GM12878 (cell line): ENCODE measurements around the gene ALG2. TPM values are rescaled to one million over a fixed set of nuclear protein-coding genes. Genes with fewer than 3 reads are reported as not detected.

Experiments
- ASH2L ChIP-seq: fragments of 300-600, 200-600 bp; sonication (generic); IDR thresholded peaks from 2 replicates; pipeline ENCODE4 v1.6.1; 2017; ENCODE audit warnings: low read depth, mild to moderate bottlenecking, borderline replicate concordance
- ATF7 ChIP-seq: fragments of 450-650 bp; IDR thresholded peaks from 2 replicates; pipeline ENCODE4 v1.6.1; 2016; ENCODE audit warnings: low read depth, mild to moderate bottlenecking
- CBX5 ChIP-seq: sonication (generic); IDR thresholded peaks from 2 replicates; pipeline ENCODE4 v1.6.1; 2016; ENCODE audit warnings: low read depth, moderate library complexity, mild to moderate bottlenecking, inconsistent platforms
- CEBPB ChIP-seq, 2 experiments: fragments of 150-350 bp in 1 of 2; IDR thresholded peaks; 2 replicates each; pipeline ENCODE4 v1.6.1; 2012 to 2014; ENCODE audit warnings: low read depth in 2 of 2, low read length in 2 of 2, borderline replicate concordance in 1 of 2, inconsistent platforms in 1 of 2
- CHD2 ChIP-seq: IDR thresholded peaks from 2 replicates; pipeline ENCODE4 v1.6.1; 2011; ENCODE audit warnings: low read depth, low read length, improper control_type of control experiment, borderline replicate concordance
- CREM ChIP-seq: IDR thresholded peaks from 2 replicates; pipeline ENCODE4 v1.6.1; 2014; ENCODE audit warnings: antibody characterized with exemption, low read depth
- DPF2 ChIP-seq: fragments of 450-650 bp; IDR thresholded peaks from 2 replicates; pipeline ENCODE4 v1.6.1; 2017; ENCODE audit warnings: mild to moderate bottlenecking
- ETV6 ChIP-seq, 2 experiments: fragments of 450-650 bp in 1 of 2; IDR thresholded peaks in 1 of 2; conservative IDR thresholded peaks in 1 of 2; 2 replicates each; pipeline ENCODE4 v1.6.1; 2014; ENCODE audit warnings: antibody characterized with exemption in 1 of 2, borderline replicate concordance in 1 of 2, low read depth in 1 of 2, mild to moderate bottlenecking in 1 of 2, moderate library complexity in 1 of 2
- FOXM1 ChIP-seq: IDR thresholded peaks from 2 replicates; pipeline ENCODE4 v1.6.1; 2012; ENCODE audit warnings: low read depth, mild to moderate bottlenecking, inconsistent platforms, low read length, moderate library complexity
- GABPA ChIP-seq: IDR thresholded peaks from 2 replicates; pipeline ENCODE4 v1.6.1; 2014; ENCODE audit warnings: antibody characterized with exemption, low read depth, mild to moderate bottlenecking, inconsistent platforms
- IKZF1 ChIP-seq: fragments of 450-650 bp; conservative IDR thresholded peaks from 2 replicates; pipeline ENCODE4 v1.6.1; 2017; ENCODE audit warnings: antibody characterized with exemption, mild to moderate bottlenecking
- MEF2B ChIP-seq: fragments of 450-650 bp; IDR thresholded peaks from 2 replicates; pipeline ENCODE4 v1.6.1; 2018; ENCODE audit warnings: mild to moderate bottlenecking, moderate library complexity; ENCODE audit not compliant: partially characterized antibody, poor library complexity, severe bottlenecking
- MTA2 ChIP-seq: fragments of 450-650 bp; IDR thresholded peaks from 2 replicates; pipeline ENCODE4 v1.6.1; 2016; ENCODE audit warnings: low read depth, mild to moderate bottlenecking, moderate library complexity
- PAX5 ChIP-seq: IDR thresholded peaks from 2 replicates; pipeline ENCODE4 v1.6.1; 2011; ENCODE audit warnings: low read depth, low read length, borderline replicate concordance
- PML ChIP-seq: IDR thresholded peaks from 2 replicates; pipeline ENCODE4 v1.6.1; 2012; ENCODE audit warnings: low read length, inconsistent platforms
- POLR2AphosphoS5 ChIP-seq: IDR thresholded peaks from 2 replicates; pipeline ENCODE4 v1.6.1; 2011; ENCODE audit warnings: mild to moderate bottlenecking, low read length, inconsistent platforms
- RELA ChIP-seq: fragments of 450-650 bp; IDR thresholded peaks from 2 replicates; pipeline ENCODE4 v1.8.0; 2014; ENCODE audit warnings: borderline replicate concordance; ENCODE audit not compliant: partially characterized antibody
- RUNX3 ChIP-seq: IDR thresholded peaks from 2 replicates; pipeline ENCODE4 v1.6.1; 2012; ENCODE audit warnings: low read length, inconsistent platforms
- SMARCA5 ChIP-seq: fragments of 450-650 bp; IDR thresholded peaks from 2 replicates; pipeline ENCODE4 v1.6.1; 2017; ENCODE audit warnings: mild to moderate bottlenecking
- SRF ChIP-seq, 2 experiments: IDR thresholded peaks; 2 replicates each; pipeline ENCODE4 v1.6.1; 2011; ENCODE audit warnings: low read depth in 2 of 2, low read length in 2 of 2, mild to moderate bottlenecking in 1 of 2, moderate library complexity in 1 of 2
- TCF12 ChIP-seq: IDR thresholded peaks from 2 replicates; pipeline ENCODE4 v1.6.1; 2011; ENCODE audit warnings: low read depth, mild to moderate bottlenecking, low read length
- TCF7 ChIP-seq: IDR thresholded peaks from 2 replicates; pipeline ENCODE4 v1.6.1; 2014; ENCODE audit warnings: antibody characterized with exemption, borderline replicate concordance
- YBX1 ChIP-seq: fragments of 450-650 bp; IDR thresholded peaks from 2 replicates; pipeline ENCODE4 v1.6.1; 2016; ENCODE audit warnings: antibody characterized with exemption
- YY1 ChIP-seq: IDR thresholded peaks from 2 replicates; pipeline ENCODE4 v1.6.1; 2011; ENCODE audit warnings: low read depth, mild to moderate bottlenecking, low read length
- ZZZ3 ChIP-seq: IDR thresholded peaks from 2 replicates; pipeline ENCODE4 v1.6.1; 2011; ENCODE audit warnings: low read depth; ENCODE audit not compliant: control insufficient read depth, insufficient read length
- polyA plus RNA-seq, 11 experiments: library from polyadenylated mRNA; depleted of rRNA in 4 of 11; unstranded in 6 of 11; stranded (reverse) in 5 of 11; fragments of >200 nt; fragmentation: Nextera tagmentation in 4 of 11; fragmentation: Illumina TruSeq in 1 of 11; extraction: Ambion mirVana in 4 of 11; extraction: Trizol in 1 of 11; gene quantifications; 1 replicate in 1 of 11; 2 replicates in 10 of 11; pipeline versions ENCODE4 v1.2.1 to v1.2.3, GENCODE V29; 2011 to 2016; ENCODE audit warnings: inconsistent platforms in 2 of 11, missing spikeins in 2 of 11, low read depth in 1 of 11
- total RNA-seq, 4 experiments: library from RNA; depleted of rRNA in 3 of 4; stranded (reverse); fragments of >200 nt in 3 of 4; fragmentation: Illumina TruSeq in 1 of 4; extraction: Trizol in 1 of 4; gene quantifications; 2 replicates each; pipeline versions ENCODE4 v1.2.1 to v1.2.3, GENCODE V29; 2013 to 2021
- TF ChIP-seq, protein P1 (sequence below), 3 experiments: IDR thresholded peaks in 2 of 3; conservative IDR thresholded peaks in 1 of 3; 2 replicates each; pipeline ENCODE4 v1.5.1; 2011; ENCODE audit warnings: low read depth in 3 of 3, low read length in 3 of 3, mild to moderate bottlenecking in 3 of 3, control low read depth in 2 of 3, moderate library complexity in 2 of 3, inconsistent platforms in 1 of 3, mixed read lengths in 1 of 3; ENCODE audit not compliant: control insufficient read depth in 2 of 3, insufficient read depth in 1 of 3; ENCODE audit errors: extremely low read depth in 1 of 3
- TF ChIP-seq, protein P2 (sequence below): IDR thresholded peaks from 2 replicates; pipeline ENCODE4 v1.6.1; 2012; ENCODE audit warnings: low read depth, low read length, improper control_type of control experiment
- TF ChIP-seq, protein P3 (sequence below): IDR thresholded peaks from 2 replicates; pipeline ENCODE4 v1.6.1; 2011; ENCODE audit warnings: mild to moderate bottlenecking, low read depth, low read length, moderate library complexity; ENCODE audit not compliant: insufficient replicate concordance

ALG2 gene
- total and polyA plus RNA-seq, 10 of the 15 experiments (the other 5 are each of a cell fraction or from before 2014, with no cell fraction given) = 8.8 to 52.5 (median 38.6) TPM

DNA sequence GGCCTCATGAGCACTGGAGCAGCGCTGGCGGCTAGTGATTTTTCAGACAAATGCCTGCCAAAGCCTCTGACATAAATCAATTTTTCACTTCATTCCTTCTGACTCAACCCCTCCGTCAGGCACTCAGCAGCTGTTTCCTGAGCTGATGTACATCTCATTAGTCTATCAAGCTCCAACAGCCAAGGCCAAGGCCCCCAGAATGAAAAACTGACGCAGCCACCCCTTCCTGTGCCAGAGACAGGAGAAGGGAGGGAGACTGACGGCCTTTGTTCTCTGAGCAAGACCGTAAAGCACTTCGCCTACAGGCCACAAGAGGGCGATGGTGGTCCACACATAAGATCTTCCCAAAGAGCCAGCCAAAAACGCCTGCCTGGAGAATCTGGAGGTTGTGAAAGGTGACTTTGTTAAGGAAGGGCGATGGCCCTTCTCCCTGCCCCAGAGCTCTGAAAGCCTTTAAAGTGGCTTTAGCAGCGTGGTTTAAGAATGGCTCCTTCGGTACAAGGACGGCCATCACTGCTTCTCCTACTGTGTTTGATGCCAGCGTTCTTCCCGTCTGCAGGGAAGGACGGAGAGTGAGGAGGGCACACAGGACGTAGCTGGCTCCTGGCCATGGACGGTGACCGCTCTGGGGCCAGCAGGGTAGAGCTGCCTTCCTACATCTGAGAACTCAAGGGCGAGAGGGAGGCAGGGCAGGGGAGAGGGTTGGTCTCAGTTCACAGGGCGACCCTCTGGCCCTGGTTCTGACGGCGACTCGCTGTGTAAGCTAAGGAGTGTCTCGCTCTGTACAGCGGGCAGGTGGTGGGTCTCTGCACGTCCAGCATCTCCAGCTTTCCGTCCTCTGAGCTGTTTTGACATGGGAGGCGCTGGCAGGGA is 37.0 kb downstream of the ALG2 start (continued):
- TF ChIP-seq YY1 (peak; percentile 73), CEBPB (IDR thresholded peaks at IDR 0.05; ENCODE audit: borderline replicate concordance in 1 of 2, low read depth in 2 of 2, low read length in 2 of 2) (no peak), DPF2 (peak; percentile 36; the same call in 1 of the 2 replicates), SRF (IDR thresholded peaks at IDR 0.05; ENCODE audit: low read depth in 2 of 2, low read length in 2 of 2) (no peak), CREM (peak; percentile 64), ZZZ3 (no peak), SMARCA5 (no peak; the same call in 1 of the 2 replicates), TCF12 (peak; percentile 77), IKZF1 (peak; percentile 78), ETV6 (conservative IDR thresholded peaks at IDR 0.05 in 1 of 2, IDR thresholded peaks at IDR 0.05 in 1 of 2; ENCODE audit: borderline replicate concordance in 1 of 2, low read depth in 1 of 2) (peak in 1 of 2 experiments; percentile 70; a peak in 2 of 4 replicates), GABPA (no peak), CHD2 (0 out of 2 replicates have a peak, but pooled peaks have one; percentile 6), MEF2B (no peak), RELA (no peak), POLR2AphosphoS5 (no peak), ASH2L (no peak), MTA2 (peak; percentile 53), TCF7 (0 out of 2 replicates have a peak, but pooled peaks have one; percentile 22), RUNX3 (peak; percentile 24), FOXM1 (0 out of 2 replicates have a peak, but pooled peaks have one; percentile 66), PAX5 (no peak), PML (no peak), CBX5 (no peak; the same call in 1 of the 2 replicates), ATF7 (no peak), YBX1 (no peak)
- TF ChIP-seq, protein P1, sequence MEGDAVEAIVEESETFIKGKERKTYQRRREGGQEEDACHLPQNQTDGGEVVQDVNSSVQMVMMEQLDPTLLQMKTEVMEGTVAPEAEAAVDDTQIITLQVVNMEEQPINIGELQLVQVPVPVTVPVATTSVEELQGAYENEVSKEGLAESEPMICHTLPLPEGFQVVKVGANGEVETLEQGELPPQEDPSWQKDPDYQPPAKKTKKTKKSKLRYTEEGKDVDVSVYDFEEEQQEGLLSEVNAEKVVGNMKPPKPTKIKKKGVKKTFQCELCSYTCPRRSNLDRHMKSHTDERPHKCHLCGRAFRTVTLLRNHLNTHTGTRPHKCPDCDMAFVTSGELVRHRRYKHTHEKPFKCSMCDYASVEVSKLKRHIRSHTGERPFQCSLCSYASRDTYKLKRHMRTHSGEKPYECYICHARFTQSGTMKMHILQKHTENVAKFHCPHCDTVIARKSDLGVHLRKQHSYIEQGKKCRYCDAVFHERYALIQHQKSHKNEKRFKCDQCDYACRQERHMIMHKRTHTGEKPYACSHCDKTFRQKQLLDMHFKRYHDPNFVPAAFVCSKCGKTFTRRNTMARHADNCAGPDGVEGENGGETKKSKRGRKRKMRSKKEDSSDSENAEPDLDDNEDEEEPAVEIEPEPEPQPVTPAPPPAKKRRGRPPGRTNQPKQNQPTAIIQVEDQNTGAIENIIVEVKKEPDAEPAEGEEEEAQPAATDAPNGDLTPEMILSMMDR (IDR thresholded peaks at IDR 0.05 in 2 of 3, conservative IDR thresholded peaks at IDR 0.05 in 1 of 3; ENCODE audit: control insufficient read depth in 2 of 3, extremely low read depth in 1 of 3, insufficient read depth in 1 of 3, low read depth in 3 of 3, low read length in 3 of 3) = peak; percentile 90 to 98 (median 94)
- TF ChIP-seq, protein P2, sequence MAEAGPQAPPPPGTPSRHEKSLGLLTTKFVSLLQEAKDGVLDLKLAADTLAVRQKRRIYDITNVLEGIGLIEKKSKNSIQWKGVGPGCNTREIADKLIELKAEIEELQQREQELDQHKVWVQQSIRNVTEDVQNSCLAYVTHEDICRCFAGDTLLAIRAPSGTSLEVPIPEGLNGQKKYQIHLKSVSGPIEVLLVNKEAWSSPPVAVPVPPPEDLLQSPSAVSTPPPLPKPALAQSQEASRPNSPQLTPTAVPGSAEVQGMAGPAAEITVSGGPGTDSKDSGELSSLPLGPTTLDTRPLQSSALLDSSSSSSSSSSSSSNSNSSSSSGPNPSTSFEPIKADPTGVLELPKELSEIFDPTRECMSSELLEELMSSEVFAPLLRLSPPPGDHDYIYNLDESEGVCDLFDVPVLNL = no peak
- TF ChIP-seq, protein P3, sequence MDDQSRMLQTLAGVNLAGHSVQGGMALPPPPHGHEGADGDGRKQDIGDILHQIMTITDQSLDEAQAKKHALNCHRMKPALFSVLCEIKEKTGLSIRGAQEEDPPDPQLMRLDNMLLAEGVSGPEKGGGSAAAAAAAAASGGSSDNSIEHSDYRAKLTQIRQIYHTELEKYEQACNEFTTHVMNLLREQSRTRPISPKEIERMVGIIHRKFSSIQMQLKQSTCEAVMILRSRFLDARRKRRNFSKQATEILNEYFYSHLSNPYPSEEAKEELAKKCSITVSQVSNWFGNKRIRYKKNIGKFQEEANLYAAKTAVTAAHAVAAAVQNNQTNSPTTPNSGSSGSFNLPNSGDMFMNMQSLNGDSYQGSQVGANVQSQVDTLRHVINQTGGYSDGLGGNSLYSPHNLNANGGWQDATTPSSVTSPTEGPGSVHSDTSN = peak; percentile 27
